ENCODE data around the gene APBA1.

GRCh38 chr9:69569738-69570451 lies 102.3 kb downstream of the APBA1 start:
- no peak for TF ChIP-seq POLR2A (IDR thresholded peaks at IDR 0.05; ENCODE audit: low read depth, low read length)
- no peak for TF ChIP-seq CTCF (conservative IDR thresholded peaks at IDR 0.05; ENCODE audit: low read depth, low read length)
- no peak for TF ChIP-seq MXI1 (IDR thresholded peaks at IDR 0.05; ENCODE audit: borderline replicate concordance, low read depth, low read length)
- TF ChIP-seq CEBPB (IDR thresholded peaks at IDR 0.05; ENCODE audit: low read depth, low read length) = no peak
- no peak for TF ChIP-seq RFX5 (IDR thresholded peaks at IDR 0.05; ENCODE audit: low read depth, low read length)
- TF ChIP-seq RAD21 (IDR thresholded peaks at IDR 0.05; ENCODE audit: low read length) = no peak
- TF ChIP-seq SMC3 (IDR thresholded peaks at IDR 0.05; ENCODE audit: low read depth, low read length) = no peak
- TF ChIP-seq USF2 (IDR thresholded peaks at IDR 0.05; ENCODE audit: low read depth, low read length) = no peak
- no peak for TF ChIP-seq BHLHE40 (IDR thresholded peaks at IDR 0.05; ENCODE audit: low read depth, low read length)
- no peak for TF ChIP-seq MAFK (IDR thresholded peaks at IDR 0.05; ENCODE audit: low read depth, low read length)
- TF ChIP-seq NFE2L2 (IDR thresholded peaks at IDR 0.05; ENCODE audit: low read depth, low read length) = no peak
- TF ChIP-seq MAZ (IDR thresholded peaks at IDR 0.05; ENCODE audit: borderline replicate concordance, low read depth, low read length) = no peak
- TF ChIP-seq ELK1 (IDR thresholded peaks at IDR 0.05; ENCODE audit: borderline replicate concordance, low read depth, low read length) = no peak
- no peak for TF ChIP-seq CHD1 (IDR thresholded peaks at IDR 0.05; ENCODE audit: low read depth, low read length)

Measured in IMR-90 (cell line).